Medulla oblongata (tissue), 1 donor: ENCODE measurements around the gene CCNI2.

ENCODE experiments used
- DNase-seq: peaks from one replicate; pipeline ENCODE4 v3.0.0-alpha.2; 2015; ENCODE audit errors: extremely low spot score

The CCNI2 gene

DNA sequence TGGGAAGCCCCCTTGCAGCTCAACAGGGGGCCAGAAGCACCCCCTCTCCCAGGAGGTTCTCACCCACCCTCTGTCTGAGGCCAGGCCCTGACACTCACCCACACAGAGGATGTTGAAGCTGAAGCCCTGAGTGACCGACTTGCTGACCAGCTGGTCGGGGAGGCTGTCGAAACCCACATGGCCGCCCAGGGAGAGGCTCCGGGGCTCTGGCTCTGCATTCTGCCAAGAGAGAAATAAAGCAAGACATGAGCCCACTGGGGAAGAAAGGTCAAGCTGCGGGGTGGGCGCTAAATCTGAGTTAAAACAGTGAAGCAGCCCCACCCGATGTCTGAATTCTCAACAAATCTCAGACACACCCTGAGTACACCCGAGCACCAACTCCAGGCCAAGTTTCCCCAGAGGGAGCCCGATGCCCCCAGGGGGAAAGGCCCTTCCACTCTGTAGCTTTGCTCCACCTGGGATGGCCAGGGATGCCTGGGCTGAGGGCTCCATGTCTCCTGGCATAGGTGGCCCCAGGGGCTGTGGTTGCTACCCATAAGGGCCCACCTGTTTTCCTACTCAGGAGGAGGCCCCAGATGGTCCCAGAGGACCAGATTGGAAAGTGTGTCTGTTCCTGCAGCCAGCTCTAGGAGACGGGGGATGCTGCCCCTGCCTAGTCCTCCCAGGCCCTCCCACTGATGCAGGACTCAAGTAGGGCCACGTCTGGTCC lies 18.2 kb downstream of the CCNI2 start:
- DNase-seq = no peak

DNA sequence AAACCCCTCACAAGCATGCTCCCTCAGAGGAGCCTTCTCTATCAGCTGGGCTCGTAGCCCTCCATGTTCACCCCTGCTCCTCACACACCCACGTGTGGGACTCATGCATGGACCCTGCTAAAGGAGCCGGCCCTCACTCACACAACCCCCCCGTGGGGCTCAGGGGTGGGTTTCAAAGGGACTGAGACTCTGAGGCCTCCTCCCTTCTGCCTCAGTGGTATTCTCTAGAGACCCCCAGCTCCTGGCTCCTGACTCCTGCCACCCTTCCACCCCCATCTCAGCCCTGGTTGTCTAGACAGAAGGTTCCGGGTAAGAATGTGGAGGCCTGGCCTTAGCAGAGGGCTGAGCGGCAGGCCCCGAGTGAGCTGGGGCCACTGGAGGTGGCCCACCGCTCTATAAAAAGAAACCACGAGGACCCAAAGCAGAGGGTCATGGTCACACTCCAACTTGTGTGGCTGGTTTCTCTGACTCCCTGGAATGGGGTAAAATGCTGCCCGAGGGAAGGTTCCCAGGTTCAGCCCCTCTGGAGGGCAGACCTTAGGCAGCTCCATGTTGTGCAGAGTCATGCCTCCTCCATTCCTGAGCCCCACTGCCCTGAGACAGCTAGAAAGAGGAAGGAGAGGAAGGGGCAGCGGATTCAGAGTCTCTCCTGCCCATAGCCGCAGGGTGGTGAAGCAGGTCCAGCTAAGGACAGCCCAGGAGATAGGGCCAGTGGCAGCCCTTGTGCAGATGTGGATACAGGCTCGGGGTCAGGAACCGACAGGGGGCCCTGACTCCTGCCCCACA lies 19.0 kb downstream of the CCNI2 start:
- DNase-seq = no peak

DNA sequence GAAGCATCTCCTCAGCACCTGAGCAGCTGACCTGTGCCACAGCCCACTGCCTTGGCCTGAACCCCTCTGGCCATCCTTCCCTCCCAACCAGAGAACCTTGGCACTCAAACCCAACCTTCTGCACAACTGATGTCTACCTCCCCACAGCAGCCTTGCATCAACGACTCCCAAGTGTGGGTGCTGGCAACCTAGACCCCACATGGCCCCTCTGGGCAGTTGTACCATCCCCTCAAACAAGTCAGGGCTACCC lies 19.5 kb downstream of the CCNI2 start:
- DNase-seq = no peak

DNA sequence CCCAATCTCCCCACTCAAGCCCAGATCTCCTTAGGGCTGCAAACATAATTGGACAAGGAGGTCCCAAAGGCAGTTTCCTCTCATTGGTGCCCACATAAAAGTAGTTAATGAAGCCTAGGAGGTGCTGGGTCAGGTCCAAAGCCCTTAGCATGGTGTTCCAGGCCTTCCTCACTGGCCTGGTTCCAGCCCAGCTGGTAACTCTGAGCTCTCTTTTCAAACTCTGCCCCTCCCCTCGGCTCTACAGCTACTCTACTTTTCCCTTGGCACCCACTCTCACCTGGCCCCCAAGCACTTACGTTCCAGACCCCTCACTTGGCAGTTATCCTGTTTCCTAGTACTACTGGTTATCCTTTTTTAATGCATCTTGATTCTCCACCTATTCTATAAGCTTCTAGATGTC lies 19.9 kb downstream of the CCNI2 start:
- peak; percentile 68 for DNase-seq

DNA sequence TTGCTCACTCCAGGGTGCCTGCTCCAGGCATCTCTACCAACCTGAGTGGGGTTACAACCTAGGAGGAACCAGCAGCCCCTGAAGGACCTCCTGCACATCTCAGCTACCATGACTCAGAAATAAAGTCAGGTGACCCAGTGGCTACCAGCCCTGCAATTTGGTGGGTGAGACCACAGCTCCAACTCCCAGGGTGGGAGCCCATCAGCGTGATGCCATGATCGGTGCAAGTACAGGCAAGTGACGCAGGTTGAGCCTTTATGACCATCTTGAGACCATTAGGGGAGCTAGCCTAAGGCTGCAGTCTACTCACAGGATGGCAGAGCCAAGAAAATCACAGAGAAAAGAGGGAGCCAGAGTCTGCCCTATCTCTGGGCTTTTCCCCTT lies 21.3 kb downstream of the CCNI2 start:
- DNase-seq = no peak

DNA sequence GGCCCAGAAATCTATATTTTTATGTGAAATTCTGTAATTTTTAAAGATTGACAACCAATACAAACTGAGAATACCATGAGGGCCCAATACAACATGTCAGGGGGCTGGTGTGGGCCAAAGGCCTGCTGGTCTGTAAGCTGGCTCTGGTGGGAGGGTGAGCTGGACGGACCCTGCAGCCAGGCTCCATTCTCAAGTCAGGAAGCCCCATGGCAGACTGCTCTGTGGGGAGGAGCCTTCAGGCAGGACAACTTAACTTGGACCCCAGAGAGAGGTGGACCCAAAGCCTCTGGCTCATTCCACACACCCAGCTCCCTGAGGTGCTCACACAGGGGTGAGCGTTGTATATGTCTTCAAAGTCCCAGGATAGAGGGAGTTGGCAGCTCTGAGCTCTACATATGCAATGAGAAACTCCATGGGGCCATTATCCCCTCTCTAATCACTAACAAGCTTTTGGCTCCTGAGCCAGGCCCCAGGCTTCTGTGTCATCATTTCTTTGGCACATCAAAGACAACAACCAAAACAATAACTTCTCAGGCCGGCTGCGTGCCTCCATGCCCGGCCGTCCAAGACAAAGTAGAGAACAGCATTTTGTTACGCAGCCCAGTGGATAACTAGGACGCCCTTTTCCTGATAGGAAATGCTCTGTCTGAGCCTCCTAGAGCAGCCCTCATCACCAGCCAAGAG lies 23.4 kb downstream of the CCNI2 start:
- DNase-seq = peak; percentile 42

DNA sequence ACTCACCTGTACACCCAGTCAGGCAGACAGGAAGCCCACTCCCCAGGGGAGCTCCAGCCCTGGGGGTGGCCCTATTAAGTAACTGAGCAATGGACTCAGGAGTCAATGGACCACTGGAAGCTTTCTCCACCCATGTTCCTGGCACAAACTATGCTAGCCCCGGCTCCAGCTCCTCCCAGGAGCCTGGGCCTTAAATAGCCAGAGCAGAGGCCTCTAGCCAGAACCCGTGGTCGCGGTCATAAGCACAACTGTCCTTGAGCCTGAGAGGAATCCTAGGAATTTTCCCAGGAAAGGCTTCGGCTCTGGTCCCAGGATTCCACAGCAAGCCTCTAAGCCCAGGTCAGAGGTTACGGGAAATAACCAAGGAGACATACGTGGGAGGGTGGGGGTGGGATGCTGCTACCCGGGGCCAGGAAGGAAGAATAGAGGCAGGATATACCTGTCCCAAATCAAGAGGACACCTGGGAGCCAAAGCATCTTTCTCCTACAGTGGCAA lies 24.3 kb downstream of the CCNI2 start:
- DNase-seq = peak; percentile 40

DNA sequence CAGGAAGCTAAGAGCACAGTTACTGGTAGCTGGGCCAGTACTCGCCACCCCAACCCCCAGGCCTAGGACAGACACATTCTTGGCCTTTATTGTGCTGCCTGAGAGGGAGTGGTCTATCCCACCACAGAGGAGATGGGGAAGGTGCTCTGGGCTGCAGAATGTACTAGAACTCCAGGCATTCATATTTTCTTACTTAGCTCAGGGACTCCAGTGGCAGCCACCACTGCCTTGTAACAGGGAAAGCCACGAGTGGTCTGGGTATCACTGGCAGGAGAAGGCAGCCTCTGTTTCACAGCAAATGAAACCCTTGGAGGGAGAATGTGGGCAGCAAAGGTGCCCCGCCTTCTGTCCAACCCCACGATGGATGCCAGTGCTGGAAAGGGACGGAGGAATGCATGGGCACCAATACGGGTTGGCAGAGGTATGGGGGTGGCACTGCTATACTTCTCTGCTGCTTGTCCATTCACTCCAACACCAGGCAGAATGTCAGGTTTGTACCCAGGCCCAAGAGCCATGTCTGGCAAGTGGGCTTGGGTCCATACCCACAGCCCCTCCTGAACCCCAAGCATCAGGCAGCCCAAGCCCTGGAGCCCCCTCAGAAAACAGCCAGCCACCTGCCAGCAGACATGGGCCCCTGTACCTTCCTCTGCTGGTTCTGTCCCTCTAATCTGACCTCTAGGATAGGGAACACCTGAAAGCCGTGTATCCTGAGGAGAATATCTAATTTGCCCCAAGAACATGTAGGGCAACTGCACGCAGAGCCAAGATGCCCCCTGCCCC lies 25.3 kb downstream of the CCNI2 start:
- DNase-seq = peak; percentile 56

DNA sequence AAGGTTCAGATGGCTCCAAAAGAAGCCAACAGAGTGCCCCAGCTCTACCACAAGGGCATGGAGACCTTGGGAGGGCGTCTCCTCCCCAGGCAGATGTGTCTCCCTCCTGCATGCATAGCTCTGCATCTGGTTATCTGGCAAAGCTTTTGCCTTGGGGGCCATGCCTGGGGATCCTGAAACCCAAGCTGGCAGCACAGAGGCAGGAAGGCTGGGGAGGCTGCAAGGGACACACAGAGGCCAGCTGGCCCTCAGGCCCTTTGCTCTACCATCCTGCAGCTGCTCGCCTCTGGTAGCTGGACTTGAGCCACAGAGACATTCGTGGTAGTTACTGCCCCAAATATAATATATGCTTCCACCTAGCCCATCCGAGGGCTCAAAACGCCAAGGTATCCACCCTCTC lies 25.9 kb downstream of the CCNI2 start:
- no peak for DNase-seq

DNA sequence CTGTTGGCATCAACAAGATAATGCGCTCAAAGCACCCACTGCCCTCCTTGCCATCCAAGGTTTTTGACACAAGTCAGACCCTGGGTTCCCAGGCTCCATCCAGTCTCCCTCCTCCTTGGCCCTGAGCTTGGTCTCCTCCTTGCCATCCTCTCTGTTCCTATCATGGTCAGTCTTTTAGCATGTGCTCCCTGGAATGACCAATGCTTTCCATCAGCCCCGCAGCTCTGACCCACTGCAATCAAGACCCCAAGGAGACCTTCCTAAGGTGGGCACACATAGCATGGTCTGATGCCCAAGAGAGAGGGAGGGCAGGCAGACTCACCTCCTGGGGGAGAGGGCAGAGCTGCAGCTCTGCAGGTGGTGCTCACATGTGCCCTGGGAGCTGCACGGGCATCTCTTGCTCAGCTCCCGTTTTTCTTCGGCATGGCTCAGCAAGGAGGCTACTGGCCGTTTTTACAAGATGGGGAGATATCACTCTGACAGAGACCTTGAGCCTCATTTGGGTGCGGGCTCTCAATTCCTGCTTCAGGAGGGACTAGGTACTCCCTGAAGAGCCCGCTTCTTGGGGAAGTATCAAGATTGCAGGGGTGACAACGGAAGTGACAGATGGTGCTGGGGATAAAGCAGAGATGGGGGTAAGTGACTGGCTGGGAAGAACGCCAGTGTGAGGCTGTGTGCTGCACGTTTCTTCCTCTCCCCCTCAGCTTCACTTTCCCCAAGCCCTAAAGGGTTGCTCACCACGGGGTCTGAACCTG lies 26.6 kb downstream of the CCNI2 start:
- no peak for DNase-seq

DNA sequence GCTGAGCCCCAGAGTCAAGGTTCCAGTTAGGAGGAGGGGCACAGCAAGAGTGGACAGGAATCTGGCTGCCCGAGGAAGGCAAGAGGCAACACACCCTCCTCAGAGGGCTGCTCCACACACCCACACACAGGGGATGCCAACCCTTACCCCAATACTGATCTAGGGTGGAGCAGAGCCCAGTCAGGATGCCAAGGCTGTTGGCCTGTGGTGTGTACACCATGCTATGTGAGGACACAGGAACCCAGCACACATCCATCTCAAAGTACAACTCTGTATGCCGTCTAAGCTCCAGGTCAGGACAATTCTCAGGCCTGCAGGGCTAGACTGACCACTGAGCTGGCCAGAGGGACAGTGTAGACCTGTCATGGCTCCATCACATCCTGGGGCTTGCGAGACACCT lies 27.2 kb downstream of the CCNI2 start:
- DNase-seq = no peak

DNA sequence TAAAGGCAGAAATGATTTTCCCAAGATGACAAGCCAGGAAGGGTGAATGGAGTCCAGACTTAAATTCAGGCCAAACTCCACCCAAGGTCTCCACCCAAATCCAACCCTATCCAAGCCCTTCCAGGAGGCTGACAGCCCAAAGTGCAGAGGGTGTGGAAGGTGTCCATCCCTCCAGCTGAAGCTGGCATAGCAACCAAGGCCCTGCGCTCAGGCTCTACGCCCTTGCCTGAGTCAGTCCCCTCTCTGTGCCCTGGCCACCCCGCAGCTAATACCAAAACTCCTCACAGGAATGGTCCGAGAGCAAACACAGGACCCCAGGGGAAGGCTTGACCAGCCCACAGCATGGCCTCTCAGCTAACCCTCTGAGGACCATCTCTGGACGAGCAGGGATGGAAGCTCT lies 27.7 kb downstream of the CCNI2 start:
- no peak for DNase-seq

DNA sequence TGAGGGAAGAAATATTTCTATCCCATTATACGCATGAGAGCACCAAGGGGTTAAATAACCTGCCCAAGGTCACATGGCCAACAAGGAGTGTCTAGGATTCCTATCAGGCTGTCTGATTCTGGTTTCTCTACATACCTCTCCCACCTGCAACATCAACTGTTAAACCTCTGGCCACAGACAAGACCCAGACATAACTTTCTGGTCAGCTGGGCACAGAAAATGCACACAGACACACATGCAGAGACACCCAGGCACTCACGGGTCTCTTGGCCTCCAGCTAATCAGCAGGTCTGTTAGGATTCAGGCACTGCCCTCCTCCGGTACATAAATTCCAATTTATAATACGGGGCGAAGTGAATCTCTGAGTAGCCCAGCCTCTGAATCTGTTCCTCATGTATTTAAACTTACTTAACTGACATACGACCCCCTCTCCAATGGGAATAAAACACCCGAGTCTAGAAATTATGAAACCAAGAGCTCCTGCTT lies 28.3 kb downstream of the CCNI2 start:
- DNase-seq = peak; percentile 39

DNA sequence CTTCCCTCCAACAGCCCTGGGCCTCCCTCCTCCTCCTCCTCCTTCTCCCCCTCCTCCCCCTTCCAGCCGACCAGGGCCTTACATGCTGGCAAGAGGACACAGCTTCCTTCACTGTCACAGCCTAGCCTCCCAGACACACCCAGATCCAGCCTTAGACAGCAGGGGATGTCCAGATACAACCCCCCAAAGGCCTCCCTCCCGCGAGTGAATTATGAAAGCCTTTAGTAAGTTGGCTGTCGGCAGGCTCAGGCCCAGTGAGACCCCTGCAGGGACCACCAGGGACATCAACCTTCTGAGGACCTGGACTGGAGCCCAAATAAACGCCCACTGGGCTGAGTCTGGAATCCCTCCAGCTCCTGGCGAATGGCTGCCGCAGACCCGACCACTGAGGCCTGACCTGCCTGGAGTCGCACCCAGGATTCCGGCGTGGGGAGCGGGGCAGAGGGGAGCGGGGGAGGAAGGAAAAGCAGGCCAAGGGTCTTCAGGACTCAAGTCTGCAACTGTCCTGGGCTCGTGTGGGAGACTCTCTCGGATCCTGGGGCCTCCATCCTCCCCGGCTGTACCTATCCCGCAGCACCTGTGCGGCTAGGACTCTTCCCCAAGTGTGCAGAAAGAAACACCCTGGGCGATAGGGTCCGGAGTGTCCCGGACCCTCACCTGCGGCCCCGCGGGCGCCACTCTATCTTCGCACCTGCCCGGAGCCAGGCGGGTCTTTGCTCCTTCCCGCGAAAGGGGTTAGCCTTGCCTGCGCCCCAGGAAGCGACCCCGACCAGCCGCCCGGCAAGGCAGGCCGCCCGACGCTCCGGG lies 29.1 kb downstream of the CCNI2 start:
- DNase-seq = peak; percentile 82

DNA sequence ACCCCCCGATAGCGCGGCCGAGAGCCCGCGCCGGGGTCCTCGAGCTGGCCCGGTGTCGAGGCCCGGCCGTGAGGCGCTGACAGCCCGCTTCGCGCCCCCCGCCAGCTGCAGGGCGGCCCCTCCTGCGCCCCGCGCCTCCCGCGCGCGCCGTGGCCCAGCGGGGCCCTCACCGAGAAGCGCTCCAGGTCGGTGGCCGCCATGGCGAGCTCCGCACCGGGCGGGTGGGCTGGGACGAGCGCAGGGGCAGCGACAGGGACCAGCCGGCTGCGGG lies 29.6 kb downstream of the CCNI2 start:
- no peak for DNase-seq

DNA sequence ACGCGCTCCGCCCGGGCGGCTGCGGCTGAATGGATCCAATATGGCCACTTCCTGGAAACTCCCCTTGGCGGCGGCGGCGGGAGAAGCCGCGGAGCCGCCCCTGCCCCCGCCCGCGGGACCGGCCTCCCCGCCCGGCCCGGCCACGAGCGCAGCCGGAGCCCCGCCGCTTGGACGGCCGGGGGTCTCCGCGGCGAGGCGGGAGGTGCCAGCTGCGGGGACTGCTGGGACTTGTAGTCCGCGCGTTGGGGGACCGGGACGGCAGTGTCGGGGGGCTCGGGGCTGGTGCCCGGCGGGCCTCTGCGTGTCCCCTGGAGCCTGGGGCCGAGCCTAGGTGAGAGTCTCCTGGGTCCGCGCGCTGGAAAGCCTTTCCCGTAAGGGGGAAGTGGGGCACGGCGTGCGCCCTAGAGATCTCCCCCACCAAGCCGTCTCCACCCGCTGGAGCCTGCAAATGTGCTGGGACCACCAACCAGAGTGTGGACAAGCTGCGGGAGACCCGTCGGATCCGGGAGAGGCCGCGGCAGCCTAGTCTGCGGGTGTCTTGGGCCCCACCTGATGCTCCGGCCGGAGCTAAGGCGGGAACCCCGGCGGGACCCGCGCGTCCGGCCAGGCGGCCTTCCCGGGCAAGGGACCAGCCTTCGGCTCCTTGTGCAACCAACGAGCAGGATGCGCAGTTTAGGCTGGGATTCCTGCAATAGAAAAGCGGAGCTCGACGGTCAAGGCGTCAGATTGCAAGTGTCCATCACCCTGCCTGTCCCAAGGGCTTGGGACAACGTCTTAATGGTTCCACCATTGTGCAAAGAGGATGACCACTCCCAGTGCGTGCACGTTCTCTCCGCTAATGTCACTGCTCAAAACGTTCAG lies 30.2 kb downstream of the CCNI2 start, which contains the start of gene SEPTIN8:
Gene SEPTIN8, minus strand, starts transcription at position 31 of the 861 bp plus-strand sequence. CDS start 102 bp downstream, outside the sequence.
- peak; percentile 58 for DNase-seq

DNA sequence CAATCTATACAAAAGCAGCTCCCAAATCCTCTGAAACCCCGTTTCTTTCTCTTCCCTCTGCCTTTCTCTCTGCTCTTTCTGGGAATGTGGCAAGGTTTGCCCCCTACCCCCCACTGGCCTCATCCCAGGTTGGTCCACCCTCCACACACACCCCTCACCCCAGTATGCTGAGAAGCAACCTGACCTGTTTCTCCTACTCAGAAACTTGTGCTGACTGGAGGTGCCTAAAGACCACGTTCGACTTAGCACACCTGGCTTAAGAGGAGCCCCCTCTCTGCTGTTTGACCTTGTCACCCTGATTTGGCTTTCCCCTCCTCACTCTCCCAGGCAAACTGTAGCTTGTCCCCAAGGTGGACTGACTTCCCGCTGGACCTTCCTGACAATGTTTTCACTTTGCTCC lies 30.9 kb downstream of the CCNI2 start:
- DNase-seq = no peak

DNA sequence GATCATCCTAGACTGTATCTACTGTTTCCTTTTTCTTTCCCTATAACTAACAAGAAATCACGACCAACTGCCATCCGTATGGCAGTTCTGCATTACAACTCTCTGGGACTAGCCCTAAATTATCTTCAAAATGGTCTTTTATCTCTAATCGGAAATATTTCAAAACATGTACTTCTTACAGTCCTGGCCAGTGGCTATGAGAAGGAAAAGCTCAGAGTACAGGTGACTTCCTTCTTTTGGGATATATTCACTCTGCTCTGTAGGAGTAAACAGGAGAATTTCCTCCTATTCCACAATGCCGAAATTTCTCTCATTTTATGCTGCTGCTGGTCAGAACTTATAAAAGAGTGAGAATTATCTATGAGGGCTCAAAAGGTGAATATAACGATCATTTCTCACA lies 31.6 kb downstream of the CCNI2 start:
- DNase-seq = no peak

DNA sequence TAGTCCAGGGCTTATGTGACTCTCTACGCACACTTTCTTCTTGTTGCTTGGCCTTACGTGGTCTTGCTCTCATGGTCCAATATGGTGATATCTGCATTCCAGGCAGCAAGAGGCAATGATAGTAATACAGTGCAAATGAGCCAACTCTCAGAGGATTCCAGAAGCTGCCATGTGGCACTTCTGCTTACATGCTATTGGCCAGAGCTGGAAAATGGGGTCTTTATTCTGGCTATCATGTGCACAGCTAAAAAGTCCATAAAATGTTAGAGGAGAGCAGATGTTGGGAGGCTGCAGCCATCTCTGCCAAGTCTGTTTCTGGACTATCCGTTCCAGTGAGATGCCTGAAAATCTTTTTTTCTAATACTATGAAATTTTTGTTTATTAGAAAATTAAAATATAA lies 32.7 kb downstream of the CCNI2 start:
- DNase-seq = peak; percentile 93

DNA sequence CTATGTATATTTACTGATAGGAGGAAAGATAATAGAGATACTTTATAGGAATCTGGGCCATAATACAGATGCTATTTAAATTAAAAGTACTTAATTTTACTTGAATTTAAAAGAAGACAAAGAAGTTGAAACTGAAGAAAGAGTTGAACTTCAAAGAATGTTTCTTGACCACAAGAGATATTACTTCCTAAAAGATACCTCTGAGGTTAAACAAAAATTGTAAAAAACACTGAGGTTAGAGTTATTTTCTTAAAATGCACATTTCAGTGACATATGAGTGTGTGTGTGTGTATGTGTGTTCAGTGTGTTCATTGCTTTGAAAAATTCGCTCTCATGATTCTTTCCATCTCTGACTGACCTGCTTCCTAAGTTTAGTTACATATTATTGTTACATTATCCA lies 33.4 kb downstream of the CCNI2 start:
- DNase-seq = no peak
